PC-9 (cell line): Measurements from ENCODE around the gene DNAH14. TPM values are rescaled to one million over a fixed set of nuclear protein-coding genes. Genes with fewer than 3 reads are reported as not detected.

Source experiments
- BruUV-seq: library from RNA; stranded (reverse); fragments of 400-500 nt; replicated peaks from 2 replicates; lab custom pipeline; 2021; lab: Mats Ljungman, UMichigan
- CTCF ChIA-PET: fragments of 300-600 bp; sonication (Branson Sonifier 250); formaldehyde crosslinking; loops from one replicate; lab custom pipeline; 2022; ENCODE audit warnings: antibody characterized with exemption; lab: Charles Lee
- POLR2A ChIA-PET: fragments of 300-600 bp; sonication (Branson Sonifier 250); formaldehyde crosslinking; loops from one replicate; lab custom pipeline; 2022; ENCODE audit warnings: antibody characterized with exemption; ENCODE audit not compliant: unreplicated experiment; lab: Charles Lee
- DNase-seq, 2 experiments: peaks; one replicate each; pipeline versions ENCODE4 v3.0.0 to v3.0.0-alpha.2; 2015 to 2022; ENCODE audit warnings: mixed read lengths in 1 of 2
- H2AFZ ChIP-seq: fragments of 200-600 bp; sonication (generic); 2 replicates; pipeline ENCODE4 v1.8.1; 2017; ENCODE audit warnings: antibody characterized with exemption
- H3F3A ChIP-seq: fragments of 200-600 bp; sonication (generic); 2 replicates; pipeline ENCODE4 v1.8.1; 2017; ENCODE audit warnings: antibody characterized with exemption, mild to moderate bottlenecking, low read depth; ENCODE audit not compliant: insufficient read depth
- H3K27ac ChIP-seq: fragments of 200-600 bp; sonication (generic); 2 replicates; pipeline ENCODE4 v1.6.1; 2016; ENCODE audit warnings: mixed run types
- H3K27me3 ChIP-seq: fragments of 200-600 bp; sonication (generic); 2 replicates; pipeline ENCODE4 v1.6.1; 2016; ENCODE audit warnings: low read depth, mixed run types; ENCODE audit not compliant: insufficient read depth
- H3K36me3 ChIP-seq: fragments of 200-600 bp; sonication (generic); 2 replicates; pipeline ENCODE4 v1.6.1; 2016; ENCODE audit warnings: low read depth, mixed run types
- H3K4me1 ChIP-seq: fragments of 200-600 bp; sonication (generic); replicated peaks from 2 replicates; pipeline ENCODE4 v1.6.1; 2016; ENCODE audit warnings: mixed run types; ENCODE audit not compliant: insufficient read depth
- H3K4me2 ChIP-seq: fragments of 200-600 bp; sonication (generic); 2 replicates; pipeline ENCODE4 v1.6.1; 2017; ENCODE audit warnings: mixed run types
- H3K4me3 ChIP-seq: fragments of 200-600 bp; sonication (generic); 2 replicates; pipeline ENCODE4 v1.6.1; 2016; ENCODE audit warnings: mixed run types
- H3K79me2 ChIP-seq: fragments of 200-600 bp; sonication (generic); 2 replicates; pipeline ENCODE4 v1.6.1; 2017; ENCODE audit warnings: low read depth, mixed run types
- H3K9me2 ChIP-seq: fragments of 200-600 bp; sonication (generic); 2 replicates; pipeline ENCODE4 v1.8.1; 2017; ENCODE audit warnings: mild to moderate bottlenecking; ENCODE audit not compliant: insufficient read depth
- H3K9me3 ChIP-seq: fragments of 200-600 bp; sonication (generic); 2 replicates; pipeline ENCODE4 v1.8.1; 2016; ENCODE audit warnings: low read depth; ENCODE audit not compliant: insufficient read depth
- H4K20me1 ChIP-seq: fragments of 200-600 bp; sonication (generic); 2 replicates; pipeline ENCODE4 v1.8.1; 2017; ENCODE audit not compliant: insufficient read depth
- CTCF ChIP-seq: fragments of 200-600 bp; sonication (generic); conservative IDR thresholded peaks from 2 replicates; pipeline ENCODE4 v1.6.1; 2017; ENCODE audit warnings: mixed run types, antibody characterized with exemption, mild to moderate bottlenecking, moderate library complexity
- EZH2 ChIP-seq: fragments of 200-600 bp; sonication (generic); IDR thresholded peaks from 2 replicates; pipeline ENCODE4 v1.8.0; 2017; ENCODE audit warnings: antibody characterized with exemption, low read depth
- intact Hi-C: fragments of 100-400 bp; cut with micrococcal nuclease; formaldehyde crosslinking; loops from one replicate; pipeline ENCODE4 v1.10.0; 2022; ENCODE audit not compliant: unreplicated experiment
- total RNA-seq: library from RNA; stranded (reverse); gene quantifications from 2 replicates; pipeline ENCODE4 v1.2.3, GENCODE V29; 2021

DNAH14 gene
- total RNA-seq, 1 experiment from 2014 or later, result 48.8 TPM

GRCh38 chr1:225070972-225071371 lies 141.5 kb downstream of the DNAH14 start:
- Histone ChIP-seq H3K4me3 (no peak overlapping the region), H4K20me1 (no peaks in the 10 kb centered on the region), H3K79me2 (no peaks in the 10 kb centered on the region), H3K4me2 (no peak overlapping the region), H2AFZ (no peak overlapping the region), H3K4me1 (no peaks in the 10 kb centered on the region), H3K9me2 (no peaks in the 10 kb centered on the region), H3K36me3 (0 out of 2 replicates have a peak, but pooled peaks cover 10% of the 10 kb centered on the region), H3K27ac (no peak overlapping the region), H3K27me3 (no peaks in the 10 kb centered on the region), H3K9me3 (peaks cover 7% of the 10 kb centered on the region; the same call in 1 of the 2 replicates), H3F3A (no peaks in the 10 kb centered on the region)
- CTCF ChIA-PET, result no interaction called here
- POLR2A ChIA-PET, result no interaction called here
- no peak for DNase-seq
- TF ChIP-seq EZH2 (no peak), CTCF (no peak)
- intact Hi-C loops, result no loop called here
- no TSS peak for BruUV-seq

GRCh38 chr1:225097175-225097574 lies 167.7 kb downstream of the DNAH14 start:
- Histone ChIP-seq H3K4me2 (no peak overlapping the region), H3K36me3 (no peaks in the 10 kb centered on the region), H3K9me2 (no peaks in the 10 kb centered on the region), H2AFZ (no peak overlapping the region), H3K9me3 (peaks cover 22% of the 10 kb centered on the region), H3F3A (no peaks in the 10 kb centered on the region), H3K79me2 (no peaks in the 10 kb centered on the region), H3K4me3 (no peak overlapping the region), H3K4me1 (no peaks in the 10 kb centered on the region), H3K27me3 (no peaks in the 10 kb centered on the region), H4K20me1 (no peaks in the 10 kb centered on the region), H3K27ac (no peak overlapping the region)
- intact Hi-C loops, result no loop called here
- TF ChIP-seq EZH2 (no peak), CTCF (no peak)
- CTCF ChIA-PET, result no interaction called here
- no TSS peak for BruUV-seq
- no peak for DNase-seq
- POLR2A ChIA-PET, result no interaction called here

- H3K9me2 ChIP-seq, result 0 out of 2 replicates have a peak, but pooled peaks cover 5% of the 10 kb centered on the region
- H3K36me3 ChIP-seq, result no peaks in the 10 kb centered on the region
- H3K4me1 ChIP-seq, result no peaks in the 10 kb centered on the region
- DNase-seq, result no peak
- H3K27ac ChIP-seq, result no peak overlapping the region
- 0 out of 2 replicates have a peak, but pooled peaks cover 8% of the 10 kb centered on the region for H3K9me3 ChIP-seq
- H3K27me3 ChIP-seq, result no peaks in the 10 kb centered on the region
- intact Hi-C loops, result no loop called here
- ChIA-PET POLR2A (no interaction called here), CTCF (no interaction called here)
- BruUV-seq, result no TSS peak
- H3F3A ChIP-seq, result no peaks in the 10 kb centered on the region
- H3K4me2 ChIP-seq, result no peak overlapping the region
- no peak overlapping the region for H3K4me3 ChIP-seq
- H2AFZ ChIP-seq, result no peak overlapping the region
- no peak for TF ChIP-seq EZH2
- TF ChIP-seq CTCF, result no peak
- H4K20me1 ChIP-seq, result no peaks in the 10 kb centered on the region
- H3K79me2 ChIP-seq, result no peaks in the 10 kb centered on the region
Observed at GRCh38 chr1:225111000-225111399, 181.5 kb downstream of the DNAH14 start.
